Measurements from ENCODE around the gene YWHAE.
"Not testable (repeated sequence)": the region's sequence is repeated elsewhere in the genome, so short reads cannot be mapped to it uniquely, and the experiment has no call there.

YWHAE gene

DNA sequence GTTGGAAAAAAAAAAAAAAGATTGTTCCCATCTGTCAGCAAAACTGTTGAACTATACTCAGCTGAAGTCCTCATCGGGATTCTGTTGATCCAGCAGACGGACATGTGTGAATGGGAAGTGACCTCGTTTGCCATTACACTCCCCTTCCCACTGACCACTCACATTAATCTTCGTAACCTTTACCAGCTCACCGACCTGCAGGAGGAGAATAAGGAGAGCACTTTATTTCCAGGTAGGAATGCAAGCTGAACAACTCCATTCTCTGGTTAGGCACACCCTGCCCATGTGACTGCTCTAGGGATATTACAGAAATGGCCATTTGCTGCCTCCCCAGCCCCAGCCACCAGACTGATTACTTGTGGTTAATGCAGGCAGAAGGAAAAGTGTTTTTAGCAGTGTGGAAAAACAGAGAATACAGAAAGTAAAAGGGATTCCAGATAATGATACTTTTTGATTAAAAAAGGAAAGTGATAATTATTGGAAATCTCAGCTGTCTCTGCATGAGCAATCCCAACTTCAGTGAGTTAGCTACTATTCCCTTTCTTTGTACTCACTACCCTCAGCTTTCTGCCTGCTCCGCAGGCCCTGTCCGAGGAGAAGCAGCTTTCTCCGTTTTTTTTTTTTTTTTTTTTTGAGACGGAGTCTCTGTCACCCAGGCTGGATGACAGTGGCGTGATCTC is 23.6 kb upstream of the YWHAE start:
- no peak for DNase-seq (ENCODE audit: extremely low read depth, insufficient read length)
- Histone ChIP-seq H3K36me3 (ENCODE audit: control insufficient read depth, insufficient read depth, low read length) (peaks cover 16% of the 10 kb centered on the region), H3K27me3 (replicated peaks; ENCODE audit: control insufficient read depth, insufficient read depth, low read length) (no peaks in the 10 kb centered on the region), H3K4me3 (replicated peaks; ENCODE audit: low read depth, low read length) (no peak overlapping the region)
- TF ChIP-seq, protein P1, sequence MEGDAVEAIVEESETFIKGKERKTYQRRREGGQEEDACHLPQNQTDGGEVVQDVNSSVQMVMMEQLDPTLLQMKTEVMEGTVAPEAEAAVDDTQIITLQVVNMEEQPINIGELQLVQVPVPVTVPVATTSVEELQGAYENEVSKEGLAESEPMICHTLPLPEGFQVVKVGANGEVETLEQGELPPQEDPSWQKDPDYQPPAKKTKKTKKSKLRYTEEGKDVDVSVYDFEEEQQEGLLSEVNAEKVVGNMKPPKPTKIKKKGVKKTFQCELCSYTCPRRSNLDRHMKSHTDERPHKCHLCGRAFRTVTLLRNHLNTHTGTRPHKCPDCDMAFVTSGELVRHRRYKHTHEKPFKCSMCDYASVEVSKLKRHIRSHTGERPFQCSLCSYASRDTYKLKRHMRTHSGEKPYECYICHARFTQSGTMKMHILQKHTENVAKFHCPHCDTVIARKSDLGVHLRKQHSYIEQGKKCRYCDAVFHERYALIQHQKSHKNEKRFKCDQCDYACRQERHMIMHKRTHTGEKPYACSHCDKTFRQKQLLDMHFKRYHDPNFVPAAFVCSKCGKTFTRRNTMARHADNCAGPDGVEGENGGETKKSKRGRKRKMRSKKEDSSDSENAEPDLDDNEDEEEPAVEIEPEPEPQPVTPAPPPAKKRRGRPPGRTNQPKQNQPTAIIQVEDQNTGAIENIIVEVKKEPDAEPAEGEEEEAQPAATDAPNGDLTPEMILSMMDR (IDR thresholded peaks at IDR 0.05; ENCODE audit: insufficient read depth, low read length, poor library complexity, severe bottlenecking): no peak

DNA sequence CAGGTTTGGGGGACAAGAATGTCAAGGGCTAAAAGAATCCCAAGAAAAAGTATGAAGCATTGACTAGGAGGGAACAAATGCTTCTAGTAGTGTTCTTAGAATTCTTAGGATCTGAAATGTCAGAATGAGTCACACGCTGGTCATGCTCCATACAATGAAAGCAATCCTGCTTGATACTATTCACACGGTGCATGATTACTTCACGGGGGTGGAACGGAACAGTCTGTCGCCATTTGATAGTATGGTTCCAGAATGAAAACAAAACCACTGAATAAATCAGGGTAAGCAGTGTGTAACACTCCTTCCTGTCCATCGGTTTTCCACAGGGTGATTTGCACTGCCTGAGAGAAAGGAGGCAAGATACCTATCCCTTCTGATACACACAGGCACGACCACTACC is 22.9 kb upstream of the YWHAE start:
- Histone ChIP-seq H3K27me3 (replicated peaks; ENCODE audit: control insufficient read depth, insufficient read depth, low read length) (no peaks in the 10 kb centered on the region), H3K36me3 (ENCODE audit: control insufficient read depth, insufficient read depth, low read length) (peaks cover 16% of the 10 kb centered on the region), H3K4me3 (replicated peaks; ENCODE audit: low read depth, low read length) (no peak overlapping the region)
- no peak for DNase-seq (ENCODE audit: extremely low read depth, insufficient read length)
- TF ChIP-seq, protein P1 (IDR thresholded peaks at IDR 0.05; ENCODE audit: insufficient read depth, low read length, poor library complexity, severe bottlenecking): no peak

DNA sequence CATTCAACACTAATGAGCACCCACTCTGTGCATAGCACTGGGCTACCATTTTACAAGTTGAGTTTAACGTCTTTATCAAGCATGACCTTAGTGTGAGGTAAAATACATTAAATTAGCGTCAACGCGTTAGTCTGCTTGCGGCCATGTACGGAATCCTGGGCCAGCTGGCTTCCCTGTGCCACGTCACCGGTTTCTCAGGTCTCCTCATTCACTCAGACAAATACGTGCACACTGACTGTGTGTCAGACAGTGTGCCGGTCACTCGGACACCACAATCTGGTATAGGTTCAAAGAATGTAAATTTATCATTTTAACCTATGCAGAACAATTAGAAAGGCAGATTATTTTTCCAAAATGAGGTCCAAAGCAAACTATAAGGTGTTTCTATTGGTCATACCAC is 21.4 kb upstream of the YWHAE start:
- Histone ChIP-seq H3K4me3 (replicated peaks; ENCODE audit: low read depth, low read length) (no peak overlapping the region), H3K27me3 (replicated peaks; ENCODE audit: control insufficient read depth, insufficient read depth, low read length) (no peaks in the 10 kb centered on the region), H3K36me3 (ENCODE audit: control insufficient read depth, insufficient read depth, low read length) (peaks cover 16% of the 10 kb centered on the region)
- TF ChIP-seq, protein P1 (IDR thresholded peaks at IDR 0.05; ENCODE audit: insufficient read depth, low read length, poor library complexity, severe bottlenecking): no peak
- DNase-seq (ENCODE audit: extremely low read depth, insufficient read length): no peak

DNA sequence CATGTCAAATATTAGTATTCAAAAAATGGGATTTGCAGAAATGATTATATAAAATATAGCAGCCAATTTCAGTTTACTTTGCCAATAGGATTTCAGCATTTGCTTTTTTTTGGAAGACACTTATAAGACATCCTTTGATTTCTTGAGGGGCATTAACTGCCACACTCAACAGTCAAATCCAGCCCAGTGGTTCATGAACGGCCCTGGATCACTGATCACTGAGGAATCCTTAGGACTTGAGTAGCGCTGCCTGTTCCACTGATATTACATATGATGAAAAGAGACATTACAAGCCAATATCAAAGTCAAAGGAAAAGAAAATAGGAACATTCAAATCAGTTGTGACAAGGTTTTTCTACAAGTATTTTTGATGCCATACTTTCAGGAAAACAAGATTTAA is 21.0 kb upstream of the YWHAE start:
- H3K4me3 ChIP-seq (replicated peaks; ENCODE audit: low read depth, low read length): no peak overlapping the region
- no peaks in the 10 kb centered on the region for H3K27me3 ChIP-seq (replicated peaks; ENCODE audit: control insufficient read depth, insufficient read depth, low read length)
- TF ChIP-seq, protein P1 (IDR thresholded peaks at IDR 0.05; ENCODE audit: insufficient read depth, low read length, poor library complexity, severe bottlenecking): no peak
- no peak for DNase-seq (ENCODE audit: extremely low read depth, insufficient read length)
- peaks cover 11% of the 10 kb centered on the region for H3K36me3 ChIP-seq (ENCODE audit: control insufficient read depth, insufficient read depth, low read length)

DNA sequence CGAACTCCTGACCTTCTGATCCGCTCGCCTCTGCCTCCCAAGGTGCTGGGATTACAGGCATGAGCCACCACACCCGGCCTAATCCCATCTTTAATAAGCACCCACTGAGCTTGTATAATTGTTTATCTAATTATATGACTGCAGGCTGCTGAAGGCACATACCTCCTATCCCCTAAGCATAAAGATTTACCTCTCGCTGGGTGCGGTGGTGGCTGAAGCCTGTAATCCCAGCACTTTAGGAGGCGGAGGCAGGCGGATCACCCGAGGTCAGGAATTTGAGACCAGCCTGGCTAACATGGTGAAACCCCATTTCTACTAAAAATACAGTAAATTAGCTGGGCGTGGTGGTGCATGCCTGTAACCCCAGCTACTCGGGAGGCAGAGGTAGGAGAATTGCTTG is 20.1 kb upstream of the YWHAE start:
- TF ChIP-seq, protein P1 (IDR thresholded peaks at IDR 0.05; ENCODE audit: insufficient read depth, low read length, poor library complexity, severe bottlenecking): no peak
- DNase-seq (ENCODE audit: extremely low read depth, insufficient read length): no peak
- no peaks in the 10 kb centered on the region for H3K27me3 ChIP-seq (replicated peaks; ENCODE audit: control insufficient read depth, insufficient read depth, low read length)
- no peak overlapping the region for H3K4me3 ChIP-seq (replicated peaks; ENCODE audit: low read depth, low read length)
- peaks cover 5% of the 10 kb centered on the region for H3K36me3 ChIP-seq (ENCODE audit: control insufficient read depth, insufficient read depth, low read length)

DNA sequence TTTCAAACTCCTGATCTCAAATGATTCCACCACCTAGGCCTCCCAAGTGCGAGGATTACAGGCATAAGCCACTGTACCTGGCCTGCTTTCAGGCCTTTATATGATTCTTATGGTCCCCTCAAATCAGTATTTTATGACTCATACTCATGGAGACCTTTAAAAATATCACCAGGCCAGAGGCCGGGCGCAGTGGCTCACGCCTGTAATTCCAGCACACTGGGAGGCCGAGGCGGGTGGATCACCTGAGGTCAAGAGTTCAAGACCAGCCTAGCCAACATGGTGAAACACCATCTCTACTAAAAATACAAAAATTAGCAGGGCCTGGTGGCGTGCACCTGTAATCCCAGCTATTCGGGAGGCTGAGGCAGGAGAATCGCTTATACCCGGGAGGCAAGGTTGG is 18.5 kb upstream of the YWHAE start:
- DNase-seq (ENCODE audit: extremely low read depth, insufficient read length); H3K36me3 ChIP-seq (ENCODE audit: control insufficient read depth, insufficient read depth, low read length); H3K27me3 ChIP-seq (replicated peaks; ENCODE audit: control insufficient read depth, insufficient read depth, low read length); H3K4me3 ChIP-seq (replicated peaks; ENCODE audit: low read depth, low read length): not testable (repeated sequence)

Measured in GM06990 (cell line).